GM18858 (cell line): ENCODE results near the gene BCL2L14.
"Not testable (repeated sequence)": the region's sequence is repeated elsewhere in the genome, so short reads cannot be mapped to it uniquely, and the experiment has no call there.

Source experiments
- ATAC-seq: cut with Tn5 transposase; IDR thresholded peaks from one replicate; pipeline ENCODE4 v1.9.1; 2021; ENCODE audit not compliant: unreplicated experiment

Gene BCL2L14

GRCh38 chr12:12099102-12099501 lies 28.4 kb downstream of the BCL2L14 start:
- ATAC-seq: no peak

DNA sequence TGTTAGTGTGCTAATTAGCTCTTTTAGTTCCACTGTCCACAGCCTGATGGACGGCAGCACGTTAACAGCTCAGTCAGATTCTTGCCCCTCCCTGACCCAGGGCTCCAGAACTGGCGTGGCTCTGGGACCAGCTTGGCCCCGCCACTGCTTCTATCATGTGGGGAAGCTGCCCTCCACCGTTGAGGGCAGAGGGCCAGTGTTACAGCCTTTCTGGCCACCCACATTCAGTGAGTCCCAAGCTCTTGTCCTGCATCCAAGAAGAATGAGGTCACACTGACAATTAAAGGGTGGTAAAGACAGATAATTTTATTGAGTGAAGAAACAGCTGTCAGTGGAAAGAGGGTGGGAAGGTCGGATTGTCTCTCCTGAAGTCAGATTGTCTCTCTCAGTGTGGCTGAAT lies 36.9 kb downstream of the BCL2L14 start:
- ATAC-seq: no peak

DNA sequence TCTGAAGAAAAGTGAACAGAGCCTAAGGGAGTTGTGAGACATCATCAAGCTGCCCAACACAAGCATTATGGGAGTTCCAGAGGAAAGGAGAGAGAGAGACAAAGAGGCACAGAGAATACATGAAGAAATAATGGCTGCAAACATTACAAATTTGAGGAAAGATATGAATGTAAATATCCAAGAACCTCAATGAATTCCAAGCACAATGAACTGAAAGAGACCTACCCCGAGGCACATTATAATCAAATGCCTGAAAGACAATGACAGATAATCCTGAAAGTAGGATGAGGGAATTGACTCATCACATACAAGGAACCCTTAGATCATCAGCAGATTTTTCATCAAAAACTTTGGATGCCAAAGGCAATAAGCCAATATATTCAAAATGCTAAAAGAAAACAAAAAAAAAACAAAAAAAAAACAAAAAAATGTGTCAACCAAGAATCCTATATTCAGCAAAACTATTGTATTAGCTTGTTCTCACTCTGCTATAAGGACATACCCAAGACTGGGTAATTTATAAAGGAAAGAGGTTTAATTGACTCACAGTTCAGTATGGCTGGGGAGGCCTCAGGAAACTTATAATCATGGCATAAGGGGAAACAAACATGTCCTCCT lies 37.8 kb downstream of the BCL2L14 start:
- no peak for ATAC-seq

DNA sequence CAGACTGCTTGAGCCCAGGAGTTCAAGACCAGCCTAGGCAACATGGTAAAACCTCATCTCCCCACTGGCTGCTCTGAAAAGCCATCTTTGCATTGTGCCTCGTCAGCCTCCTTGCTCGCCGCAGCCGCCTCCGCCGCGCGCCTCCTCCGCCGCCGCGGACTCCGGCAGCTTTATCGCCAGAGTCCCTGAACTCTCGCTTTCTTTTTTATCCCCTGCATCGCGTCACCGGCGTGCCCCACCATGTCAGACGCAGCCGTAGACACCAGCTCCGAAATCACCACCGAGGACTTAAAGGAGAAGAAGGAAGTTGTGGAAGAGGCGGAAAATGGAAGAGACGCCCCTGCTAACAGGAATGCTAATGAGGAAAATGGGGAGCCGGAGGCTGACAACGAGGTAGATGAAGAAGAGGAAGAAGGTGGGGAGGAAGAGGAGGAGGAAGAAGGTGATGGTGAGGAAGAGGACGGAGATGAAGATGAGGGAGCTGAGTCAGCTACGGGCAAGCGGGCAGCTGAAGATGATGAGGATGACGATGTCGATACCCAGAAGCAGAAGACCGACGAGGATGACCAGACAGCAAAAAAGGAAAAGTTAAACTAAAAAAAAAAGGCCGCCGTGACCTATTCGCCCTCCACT lies 40.3 kb downstream of the BCL2L14 start:
- not testable (repeated sequence) for ATAC-seq

- ATAC-seq: no peak
These were observed 44.8 kb downstream of the BCL2L14 start for GRCh38 chr12:12115514-12115913.

- ATAC-seq: no peak
These were observed 45.9 kb downstream of the BCL2L14 start for GRCh38 chr12:12116677-12117076.

GRCh38 chr12:12121061-12121460 lies 50.3 kb downstream of the BCL2L14 start:
- no peak for ATAC-seq

- no peak for ATAC-seq
These were observed 52.4 kb downstream of the BCL2L14 start for GRCh38 chr12:12123036-12123604.

- ATAC-seq: no peak
These were observed 55.8 kb downstream of the BCL2L14 start for GRCh38 chr12:12126551-12126950.

DNA sequence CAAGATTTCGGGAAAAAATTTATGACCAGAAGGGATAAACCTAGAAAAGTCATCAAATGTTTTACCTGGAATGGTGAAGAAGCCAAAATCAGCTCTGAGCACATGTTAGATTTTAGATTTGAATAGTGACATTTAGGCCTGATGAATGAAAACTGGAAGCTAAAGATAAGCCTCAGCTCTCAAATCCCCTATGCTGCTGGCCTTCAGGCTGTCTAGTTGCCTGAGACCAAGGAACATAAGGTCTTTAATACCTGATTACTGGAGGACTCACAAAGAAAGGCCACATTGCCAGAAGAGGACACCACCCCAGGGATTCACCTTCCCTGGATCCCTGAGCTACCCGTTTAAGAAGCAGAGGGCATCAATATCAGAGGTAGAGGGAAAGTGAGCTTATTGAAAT lies 56.6 kb downstream of the BCL2L14 start:
- no peak for ATAC-seq

GRCh38 chr12:12128670-12129069 lies 57.9 kb downstream of the BCL2L14 start:
- no peak for ATAC-seq

- ATAC-seq: no peak
These were observed 62.5 kb downstream of the BCL2L14 start for GRCh38 chr12:12133259-12133658.

DNA sequence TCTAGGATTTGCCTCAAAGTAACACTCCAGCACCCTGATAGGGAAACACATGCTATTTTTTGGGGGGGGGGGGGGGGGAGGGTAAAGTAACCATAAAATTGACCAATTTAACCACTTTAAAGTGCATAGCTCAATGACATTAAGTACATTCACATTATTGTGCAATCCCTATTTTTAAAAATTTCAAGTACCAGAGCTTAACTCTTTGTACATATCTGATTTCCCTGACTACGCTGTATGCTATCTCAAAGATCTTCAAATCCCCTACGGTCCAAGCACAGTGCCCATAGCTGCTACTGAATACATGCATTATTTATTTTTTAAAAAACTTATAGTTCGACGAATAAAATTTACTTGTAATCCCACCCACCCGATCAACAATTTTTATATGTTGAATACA lies 63.0 kb downstream of the BCL2L14 start:
- ATAC-seq: no peak

GRCh38 chr12:12138203-12139154 lies 67.7 kb downstream of the BCL2L14 start:
- ATAC-seq: no peak

GRCh38 chr12:12141000-12141399 lies 70.3 kb downstream of the BCL2L14 start:
- no peak for ATAC-seq

DNA sequence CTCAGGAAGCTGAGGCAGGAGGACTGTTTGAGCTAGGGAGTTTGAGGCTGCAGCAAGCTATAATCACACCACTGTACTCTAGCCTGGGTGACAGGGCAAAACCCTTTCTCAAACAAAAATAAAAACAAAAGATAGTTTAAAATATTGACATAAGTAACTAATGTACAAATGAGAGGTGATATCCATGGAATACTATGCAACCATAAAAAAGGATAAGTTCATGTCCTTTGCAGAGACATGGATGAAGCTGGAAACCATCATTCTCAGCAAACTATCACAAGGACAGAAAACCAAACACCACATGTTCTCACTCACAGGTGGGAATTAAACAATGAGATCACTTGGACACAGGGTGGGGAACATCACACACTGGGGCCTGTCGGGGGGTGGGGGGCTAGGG lies 73.8 kb downstream of the BCL2L14 start:
- not testable (repeated sequence) for ATAC-seq

DNA sequence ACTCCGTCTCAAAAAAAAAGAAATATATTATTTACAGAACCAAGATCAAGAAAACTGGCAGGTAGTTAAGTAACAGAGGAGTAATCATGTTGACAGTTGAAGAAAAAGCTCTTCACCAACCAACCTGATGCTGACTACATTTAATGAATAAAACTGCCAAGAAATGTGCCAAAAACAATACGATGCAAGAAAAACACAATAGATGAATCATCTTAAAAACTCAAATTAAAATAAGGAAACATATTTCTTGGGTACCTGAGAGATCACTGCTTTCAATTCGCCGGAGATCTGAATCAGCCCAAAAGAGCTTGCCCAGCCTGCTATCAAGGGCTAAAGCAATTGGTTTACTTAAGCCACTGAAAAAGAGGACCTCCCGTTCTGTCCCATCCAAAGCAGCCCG lies 76.4 kb downstream of the BCL2L14 start:
- no peak for ATAC-seq
